GM23338 (cell line): Measurements from ENCODE around the gene PHACTR2. TPM values are rescaled to one million over a fixed set of nuclear protein-coding genes. Genes with fewer than 3 reads are reported as not detected.

Experiments used
- ATAC-seq: fragments of 200-7000 bp; cut with Tn5 transposase; 3 replicates; pipeline ENCODE4 v1.9.1; 2020
- DNase-seq: peaks from one replicate; pipeline ENCODE4 v3.0.0-alpha.2; 2015; ENCODE audit warnings: low spot score
- H2AFZ ChIP-seq: fragments of 200-600 bp; sonication (generic); 2 replicates; pipeline ENCODE4 v1.8.0; 2016; ENCODE audit warnings: antibody characterized with exemption, mild to moderate bottlenecking, moderate library complexity
- H3F3A ChIP-seq: fragments of 200-600 bp; sonication (generic); replicated peaks from 2 replicates; pipeline ENCODE4 v1.8.0; 2017; ENCODE audit warnings: antibody characterized with exemption, mixed run types, low read depth
- H3K27ac ChIP-seq: fragments of 200-600 bp; sonication (generic); 2 replicates; pipeline ENCODE4 v1.6.1; 2016; ENCODE audit warnings: low read depth
- H3K27me3 ChIP-seq: fragments of 200-600 bp; sonication (generic); 2 replicates; pipeline ENCODE4 v1.8.0; 2016; ENCODE audit warnings: mild to moderate bottlenecking, mixed run types, moderate library complexity; ENCODE audit not compliant: insufficient read depth
- H3K36me3 ChIP-seq: fragments of 200-600 bp; sonication (generic); 2 replicates; pipeline ENCODE4 v1.8.0; 2016; ENCODE audit warnings: mild to moderate bottlenecking; ENCODE audit not compliant: insufficient read depth
- H3K4me1 ChIP-seq: fragments of 200-600 bp; sonication (generic); 2 replicates; pipeline ENCODE4 v1.8.0; 2016; ENCODE audit warnings: mild to moderate bottlenecking, moderate library complexity; ENCODE audit not compliant: insufficient read depth
- H3K4me2 ChIP-seq: fragments of 200-600 bp; sonication (generic); 2 replicates; pipeline ENCODE4 v1.7.1; 2017; ENCODE audit warnings: mixed run types
- H3K4me3 ChIP-seq: fragments of 200-600 bp; sonication (generic); 2 replicates; pipeline ENCODE4 v1.6.1; 2016; ENCODE audit warnings: mixed run types
- H3K79me2 ChIP-seq: fragments of 200-600 bp; sonication (generic); replicated peaks from 2 replicates; pipeline ENCODE4 v1.8.0; 2017; ENCODE audit warnings: mild to moderate bottlenecking; ENCODE audit not compliant: insufficient read depth
- H3K9me2 ChIP-seq: fragments of 200-600 bp; sonication (generic); 2 replicates; pipeline ENCODE4 v1.8.0; 2017; ENCODE audit not compliant: insufficient read depth
- H4K20me1 ChIP-seq: fragments of 200-600 bp; sonication (generic); replicated peaks from 2 replicates; pipeline ENCODE4 v1.8.0; 2017; ENCODE audit warnings: mild to moderate bottlenecking; ENCODE audit not compliant: insufficient read depth
- H3K27ac Mint-ChIP-seq: 2 replicates; pipeline ENCODE4 v1.8.0; 2020; ENCODE audit warnings: inconsistent platforms, mild to moderate bottlenecking, moderate library complexity, mixed read lengths
- H3K27me3 Mint-ChIP-seq: 3 replicates; pipeline ENCODE4 v1.8.0; 2022; ENCODE audit warnings: low read depth, mild to moderate bottlenecking, moderate library complexity, mixed read lengths, inconsistent platforms; ENCODE audit not compliant: insufficient read depth, poor library complexity
- H3K36me3 Mint-ChIP-seq: 3 replicates; pipeline ENCODE4 v1.8.0; 2021; ENCODE audit warnings: low read depth, mild to moderate bottlenecking, inconsistent platforms, moderate library complexity, mixed read lengths
- H3K4me1 Mint-ChIP-seq: 3 replicates; pipeline ENCODE4 v1.8.0; 2020; ENCODE audit warnings: mild to moderate bottlenecking, inconsistent platforms, mixed read lengths
- H3K4me3 Mint-ChIP-seq: 3 replicates; pipeline ENCODE4 v1.8.0; 2021; ENCODE audit warnings: moderate library complexity, mild to moderate bottlenecking, inconsistent platforms, mixed read lengths
- H3K9me3 Mint-ChIP-seq: 3 replicates; pipeline ENCODE4 v1.8.0; 2020; ENCODE audit warnings: moderate library complexity, mild to moderate bottlenecking, inconsistent platforms, mixed read lengths
- CREB1 ChIP-seq: fragments of 250-450 bp; sonication (Bioruptor Pico); IDR thresholded peaks from 2 replicates; pipeline ENCODE4 v1.5.0; 2020; ENCODE audit warnings: low read depth, mild to moderate bottlenecking, moderate library complexity
- EZH2 ChIP-seq: fragments of 200-600 bp; sonication (generic); IDR thresholded peaks from one replicate; pipeline ENCODE4 v1.8.0; 2017; ENCODE audit warnings: antibody characterized with exemption, mild to moderate bottlenecking, low read depth; ENCODE audit not compliant: unreplicated experiment
- EZH2phosphoT487 ChIP-seq: fragments of 200-600 bp; sonication (generic); IDR thresholded peaks from one replicate; pipeline ENCODE4 v1.8.1; 2018; ENCODE audit warnings: antibody characterized with exemption; ENCODE audit not compliant: unreplicated experiment
- JUNB ChIP-seq: IDR thresholded peaks from one replicate; pipeline ENCODE4 v1.6.1; 2016; ENCODE audit warnings: antibody characterized with exemption; ENCODE audit not compliant: unreplicated experiment
- NANOG ChIP-seq: IDR thresholded peaks from 2 replicates; pipeline ENCODE4 v1.6.1; 2016; ENCODE audit warnings: antibody characterized with exemption, borderline replicate concordance
- POLR2AphosphoS5 ChIP-seq: IDR thresholded peaks from 2 replicates; pipeline ENCODE4 v1.6.1; 2016; ENCODE audit warnings: antibody characterized with exemption, low read depth
- STAT1 ChIP-seq: IDR thresholded peaks from one replicate; pipeline ENCODE4 v1.6.1; 2016; ENCODE audit warnings: antibody characterized with exemption; ENCODE audit not compliant: unreplicated experiment
- ZNF114 ChIP-seq: fragments of 250-450 bp; sonication (Bioruptor Pico); IDR thresholded peaks from 2 replicates; pipeline ENCODE4 v1.5.0; 2020; ENCODE audit warnings: mild to moderate bottlenecking, moderate library complexity
- polyA plus RNA-seq: library from polyadenylated mRNA; unstranded; fragments of >200 nt; fragmentation: Nextera tagmentation; extraction: Ambion mirVana; gene quantifications from 2 replicates; pipeline ENCODE4 v1.2.1, GENCODE V29; 2016
- total RNA-seq: library from RNA; depleted of rRNA; stranded (reverse); fragments of >200 nt; shearing (Covaris generic); gene quantifications from 2 replicates; pipeline ENCODE4 v1.2.3, GENCODE V29; 2014
- TF ChIP-seq, protein P1 (sequence below): fragments of 250-450 bp; sonication (Bioruptor Pico); IDR thresholded peaks from 2 replicates; pipeline ENCODE4 v1.5.0; 2020; ENCODE audit warnings: mild to moderate bottlenecking, moderate library complexity
- TF ChIP-seq, protein P2 (sequence below), 2 experiments: fragments of 200-600 bp in 1 of 2; sonication (generic) in 1 of 2; conservative IDR thresholded peaks; 2 replicates each; pipeline versions ENCODE4 v1.5.1 to v1.6.1; 2016 to 2017; ENCODE audit warnings: antibody characterized with exemption in 2 of 2, low read depth in 2 of 2, mild to moderate bottlenecking in 2 of 2, moderate library complexity in 1 of 2
- TF ChIP-seq, protein P3 (sequence below): IDR thresholded peaks from one replicate; pipeline ENCODE4 v1.6.1; 2018; ENCODE audit warnings: antibody characterized with exemption; ENCODE audit not compliant: unreplicated experiment

The PHACTR2 gene
- total and polyA plus RNA-seq, 2 experiments from 2014 or later: 67.7 to 105 TPM

DNA sequence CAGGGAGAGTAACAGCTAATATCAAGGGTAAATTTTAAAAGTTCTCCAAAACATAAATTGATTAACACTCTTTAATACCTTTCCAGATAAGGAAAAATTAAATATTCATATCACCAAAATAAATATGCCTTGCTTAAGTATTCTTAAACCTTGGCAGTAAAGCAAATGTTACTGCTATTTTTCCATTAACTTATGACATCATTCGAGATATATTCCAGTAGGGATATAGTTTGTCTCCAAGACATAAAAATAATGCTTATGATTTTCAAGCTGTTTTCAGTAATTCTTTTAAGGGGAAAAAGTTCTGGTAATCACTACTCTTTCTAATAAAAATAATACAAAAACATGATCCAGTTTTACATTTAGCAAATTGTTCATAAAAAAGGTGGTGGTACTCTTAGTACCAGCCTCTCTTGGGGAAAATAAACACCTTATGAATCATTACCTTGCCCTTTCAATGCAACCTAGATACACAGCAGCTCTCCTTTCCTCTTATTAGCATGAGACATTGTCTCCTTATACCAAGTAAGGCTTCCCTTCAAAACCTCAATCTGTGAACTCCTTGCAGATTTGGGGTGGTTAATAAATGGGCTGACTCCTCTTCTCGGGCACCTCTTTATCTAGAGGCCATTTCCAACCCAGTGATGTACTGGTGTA, 133.9 kb downstream of the PHACTR2 start:
- Histone ChIP-seq H3K4me2 (no peak overlapping the region), H4K20me1 (no peaks in the 10 kb centered on the region), H3K27me3 (no peaks in the 10 kb centered on the region), H3K4me3 (no peak overlapping the region), H3K9me2 (peaks cover 7% of the 10 kb centered on the region; the same call in 1 of the 2 replicates), H3F3A (no peaks in the 10 kb centered on the region), H3K4me1 (no peaks in the 10 kb centered on the region), H3K27ac (no peak overlapping the region), H3K36me3 (peaks cover 3% of the 10 kb centered on the region; the same call in 1 of the 2 replicates), H3K79me2 (no peaks in the 10 kb centered on the region), H2AFZ (no peak overlapping the region)
- no peak for DNase-seq
- Mint-ChIP-seq H3K4me3 (no peak overlapping the region), H3K36me3 (peaks cover 25% of the 10 kb centered on the region), H3K27me3 (peaks cover under 1% of the 10 kb centered on the region), H3K27ac (no peak overlapping the region), H3K9me3 (no peaks in the 10 kb centered on the region), H3K4me1 (no peaks in the 10 kb centered on the region)
- no peak for ATAC-seq
- TF ChIP-seq EZH2 (no peak), NANOG (no peak), ZNF114 (no peak), EZH2phosphoT487 (no peak), STAT1 (no peak), JUNB (no peak), CREB1 (CRISPR knock-in tag) (no peak), POLR2AphosphoS5 (no peak)
- TF ChIP-seq, protein P1, sequence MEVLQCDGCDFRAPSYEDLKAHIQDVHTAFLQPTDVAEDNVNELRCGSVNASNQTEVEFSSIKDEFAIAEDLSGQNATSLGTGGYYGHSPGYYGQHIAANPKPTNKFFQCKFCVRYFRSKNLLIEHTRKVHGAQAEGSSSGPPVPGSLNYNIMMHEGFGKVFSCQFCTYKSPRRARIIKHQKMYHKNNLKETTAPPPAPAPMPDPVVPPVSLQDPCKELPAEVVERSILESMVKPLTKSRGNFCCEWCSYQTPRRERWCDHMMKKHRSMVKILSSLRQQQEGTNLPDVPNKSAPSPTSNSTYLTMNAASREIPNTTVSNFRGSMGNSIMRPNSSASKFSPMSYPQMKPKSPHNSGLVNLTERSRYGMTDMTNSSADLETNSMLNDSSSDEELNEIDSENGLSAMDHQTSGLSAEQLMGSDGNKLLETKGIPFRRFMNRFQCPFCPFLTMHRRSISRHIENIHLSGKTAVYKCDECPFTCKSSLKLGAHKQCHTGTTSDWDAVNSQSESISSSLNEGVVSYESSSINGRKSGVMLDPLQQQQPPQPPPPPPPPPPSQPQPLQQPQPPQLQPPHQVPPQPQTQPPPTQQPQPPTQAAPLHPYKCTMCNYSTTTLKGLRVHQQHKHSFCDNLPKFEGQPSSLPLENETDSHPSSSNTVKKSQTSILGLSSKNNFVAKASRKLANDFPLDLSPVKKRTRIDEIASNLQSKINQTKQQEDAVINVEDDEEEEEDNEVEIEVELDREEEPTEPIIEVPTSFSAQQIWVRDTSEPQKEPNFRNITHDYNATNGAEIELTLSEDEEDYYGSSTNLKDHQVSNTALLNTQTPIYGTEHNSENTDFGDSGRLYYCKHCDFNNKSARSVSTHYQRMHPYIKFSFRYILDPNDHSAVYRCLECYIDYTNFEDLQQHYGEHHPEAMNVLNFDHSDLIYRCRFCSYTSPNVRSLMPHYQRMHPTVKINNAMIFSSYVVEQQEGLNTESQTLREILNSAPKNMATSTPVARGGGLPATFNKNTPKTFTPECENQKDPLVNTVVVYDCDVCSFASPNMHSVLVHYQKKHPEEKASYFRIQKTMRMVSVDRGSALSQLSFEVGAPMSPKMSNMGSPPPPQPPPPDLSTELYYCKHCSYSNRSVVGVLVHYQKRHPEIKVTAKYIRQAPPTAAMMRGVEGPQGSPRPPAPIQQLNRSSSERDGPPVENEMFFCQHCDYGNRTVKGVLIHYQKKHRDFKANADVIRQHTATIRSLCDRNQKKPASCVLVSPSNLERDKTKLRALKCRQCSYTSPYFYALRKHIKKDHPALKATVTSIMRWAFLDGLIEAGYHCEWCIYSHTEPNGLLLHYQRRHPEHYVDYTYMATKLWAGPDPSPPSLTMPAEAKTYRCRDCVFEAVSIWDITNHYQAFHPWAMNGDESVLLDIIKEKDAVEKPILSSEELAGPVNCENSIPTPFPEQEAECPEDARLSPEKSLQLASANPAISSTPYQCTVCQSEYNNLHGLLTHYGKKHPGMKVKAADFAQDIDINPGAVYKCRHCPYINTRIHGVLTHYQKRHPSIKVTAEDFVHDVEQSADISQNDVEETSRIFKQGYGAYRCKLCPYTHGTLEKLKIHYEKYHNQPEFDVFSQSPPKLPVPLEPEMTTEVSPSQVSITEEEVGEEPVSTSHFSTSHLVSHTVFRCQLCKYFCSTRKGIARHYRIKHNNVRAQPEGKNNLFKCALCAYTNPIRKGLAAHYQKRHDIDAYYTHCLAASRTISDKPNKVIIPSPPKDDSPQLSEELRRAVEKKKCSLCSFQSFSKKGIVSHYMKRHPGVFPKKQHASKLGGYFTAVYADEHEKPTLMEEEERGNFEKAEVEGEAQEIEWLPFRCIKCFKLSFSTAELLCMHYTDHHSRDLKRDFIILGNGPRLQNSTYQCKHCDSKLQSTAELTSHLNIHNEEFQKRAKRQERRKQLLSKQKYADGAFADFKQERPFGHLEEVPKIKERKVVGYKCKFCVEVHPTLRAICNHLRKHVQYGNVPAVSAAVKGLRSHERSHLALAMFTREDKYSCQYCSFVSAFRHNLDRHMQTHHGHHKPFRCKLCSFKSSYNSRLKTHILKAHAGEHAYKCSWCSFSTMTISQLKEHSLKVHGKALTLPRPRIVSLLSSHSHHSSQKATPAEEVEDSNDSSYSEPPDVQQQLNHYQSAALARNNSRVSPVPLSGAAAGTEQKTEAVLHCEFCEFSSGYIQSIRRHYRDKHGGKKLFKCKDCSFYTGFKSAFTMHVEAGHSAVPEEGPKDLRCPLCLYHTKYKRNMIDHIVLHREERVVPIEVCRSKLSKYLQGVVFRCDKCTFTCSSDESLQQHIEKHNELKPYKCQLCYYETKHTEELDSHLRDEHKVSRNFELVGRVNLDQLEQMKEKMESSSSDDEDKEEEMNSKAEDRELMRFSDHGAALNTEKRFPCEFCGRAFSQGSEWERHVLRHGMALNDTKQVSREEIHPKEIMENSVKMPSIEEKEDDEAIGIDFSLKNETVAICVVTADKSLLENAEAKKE (CRISPR knock-in tag): no peak
- TF ChIP-seq, protein P2, sequence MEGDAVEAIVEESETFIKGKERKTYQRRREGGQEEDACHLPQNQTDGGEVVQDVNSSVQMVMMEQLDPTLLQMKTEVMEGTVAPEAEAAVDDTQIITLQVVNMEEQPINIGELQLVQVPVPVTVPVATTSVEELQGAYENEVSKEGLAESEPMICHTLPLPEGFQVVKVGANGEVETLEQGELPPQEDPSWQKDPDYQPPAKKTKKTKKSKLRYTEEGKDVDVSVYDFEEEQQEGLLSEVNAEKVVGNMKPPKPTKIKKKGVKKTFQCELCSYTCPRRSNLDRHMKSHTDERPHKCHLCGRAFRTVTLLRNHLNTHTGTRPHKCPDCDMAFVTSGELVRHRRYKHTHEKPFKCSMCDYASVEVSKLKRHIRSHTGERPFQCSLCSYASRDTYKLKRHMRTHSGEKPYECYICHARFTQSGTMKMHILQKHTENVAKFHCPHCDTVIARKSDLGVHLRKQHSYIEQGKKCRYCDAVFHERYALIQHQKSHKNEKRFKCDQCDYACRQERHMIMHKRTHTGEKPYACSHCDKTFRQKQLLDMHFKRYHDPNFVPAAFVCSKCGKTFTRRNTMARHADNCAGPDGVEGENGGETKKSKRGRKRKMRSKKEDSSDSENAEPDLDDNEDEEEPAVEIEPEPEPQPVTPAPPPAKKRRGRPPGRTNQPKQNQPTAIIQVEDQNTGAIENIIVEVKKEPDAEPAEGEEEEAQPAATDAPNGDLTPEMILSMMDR (conservative IDR thresholded peaks at IDR 0.05; ENCODE audit: low read depth in 2 of 2): no peak
- TF ChIP-seq, protein P3, sequence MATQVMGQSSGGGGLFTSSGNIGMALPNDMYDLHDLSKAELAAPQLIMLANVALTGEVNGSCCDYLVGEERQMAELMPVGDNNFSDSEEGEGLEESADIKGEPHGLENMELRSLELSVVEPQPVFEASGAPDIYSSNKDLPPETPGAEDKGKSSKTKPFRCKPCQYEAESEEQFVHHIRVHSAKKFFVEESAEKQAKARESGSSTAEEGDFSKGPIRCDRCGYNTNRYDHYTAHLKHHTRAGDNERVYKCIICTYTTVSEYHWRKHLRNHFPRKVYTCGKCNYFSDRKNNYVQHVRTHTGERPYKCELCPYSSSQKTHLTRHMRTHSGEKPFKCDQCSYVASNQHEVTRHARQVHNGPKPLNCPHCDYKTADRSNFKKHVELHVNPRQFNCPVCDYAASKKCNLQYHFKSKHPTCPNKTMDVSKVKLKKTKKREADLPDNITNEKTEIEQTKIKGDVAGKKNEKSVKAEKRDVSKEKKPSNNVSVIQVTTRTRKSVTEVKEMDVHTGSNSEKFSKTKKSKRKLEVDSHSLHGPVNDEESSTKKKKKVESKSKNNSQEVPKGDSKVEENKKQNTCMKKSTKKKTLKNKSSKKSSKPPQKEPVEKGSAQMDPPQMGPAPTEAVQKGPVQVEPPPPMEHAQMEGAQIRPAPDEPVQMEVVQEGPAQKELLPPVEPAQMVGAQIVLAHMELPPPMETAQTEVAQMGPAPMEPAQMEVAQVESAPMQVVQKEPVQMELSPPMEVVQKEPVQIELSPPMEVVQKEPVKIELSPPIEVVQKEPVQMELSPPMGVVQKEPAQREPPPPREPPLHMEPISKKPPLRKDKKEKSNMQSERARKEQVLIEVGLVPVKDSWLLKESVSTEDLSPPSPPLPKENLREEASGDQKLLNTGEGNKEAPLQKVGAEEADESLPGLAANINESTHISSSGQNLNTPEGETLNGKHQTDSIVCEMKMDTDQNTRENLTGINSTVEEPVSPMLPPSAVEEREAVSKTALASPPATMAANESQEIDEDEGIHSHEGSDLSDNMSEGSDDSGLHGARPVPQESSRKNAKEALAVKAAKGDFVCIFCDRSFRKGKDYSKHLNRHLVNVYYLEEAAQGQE: no peak
